GM12892 (cell line): ENCODE measurements around the gene BST1.

Experiments used
- POLR2A ChIP-seq: IDR thresholded peaks from 2 replicates; pipeline ENCODE4 v1.6.1; 2011; ENCODE audit warnings: low read depth, low read length, control low read depth
- POLR2AphosphoS5 ChIP-seq: IDR thresholded peaks from 2 replicates; pipeline ENCODE4 v1.6.1; 2011; ENCODE audit warnings: low read depth, low read length, control low read depth

GRCh38 chr4:15725608-15726007 is 22.7 kb downstream of the BST1 start:
- TF ChIP-seq POLR2AphosphoS5 (no peak), POLR2A (no peak)
